ENCODE measurements around the gene INF2. TPM values are rescaled to one million over a fixed set of nuclear protein-coding genes. Genes with fewer than 3 reads are reported as not detected.

INF2 gene
- total and polyA plus RNA-seq, 12 donors: 22.5 to 73.8 (median 28.4) TPM

DNA sequence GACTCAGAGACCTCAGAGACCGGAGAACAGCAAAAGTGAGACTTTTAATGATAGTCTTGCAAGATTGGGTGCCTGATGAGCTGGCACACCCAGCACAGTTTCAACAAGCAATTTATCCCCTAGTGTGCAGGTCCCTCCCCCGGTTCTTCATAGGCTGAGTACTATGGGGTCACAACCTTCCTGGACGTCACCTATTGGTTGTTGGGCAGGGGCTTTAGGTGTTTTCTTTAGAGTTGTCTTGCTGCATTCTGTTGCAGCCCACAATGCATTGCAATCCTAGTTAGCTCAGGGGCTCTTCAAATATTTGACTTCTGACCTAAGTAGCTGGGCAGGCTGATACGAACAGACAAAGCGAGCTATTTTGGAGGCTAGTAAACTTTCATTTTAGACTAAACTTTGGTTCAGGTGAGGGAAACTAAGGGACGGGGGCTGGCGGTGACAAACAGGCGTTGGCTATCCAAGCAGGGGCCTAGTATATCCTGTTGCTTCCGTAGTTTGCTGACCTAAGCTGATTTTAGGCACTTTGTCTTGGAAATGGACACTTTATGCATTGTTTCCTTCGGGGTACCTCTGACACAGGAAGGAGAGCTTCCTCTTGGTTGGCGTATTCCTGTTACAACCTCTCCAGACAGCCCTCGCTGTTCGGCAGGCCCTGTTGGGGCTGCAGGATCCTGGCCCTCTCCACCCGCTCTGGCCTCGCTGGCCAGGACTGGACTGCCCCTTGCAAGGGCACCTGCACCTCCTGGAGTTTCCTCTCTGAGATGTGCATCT lies 77.6 kb downstream of the INF2 start:
- peaks cover 0 to 17% (median 0%) of the 10 kb centered on the region in 11 donors for H3K9me3 ChIP-seq
- peaks cover 0 to 38% (median 19%) of the 10 kb centered on the region in 9 donors for H3K36me3 ChIP-seq
- ATAC-seq: no peak
- TF ChIP-seq, protein P1, sequence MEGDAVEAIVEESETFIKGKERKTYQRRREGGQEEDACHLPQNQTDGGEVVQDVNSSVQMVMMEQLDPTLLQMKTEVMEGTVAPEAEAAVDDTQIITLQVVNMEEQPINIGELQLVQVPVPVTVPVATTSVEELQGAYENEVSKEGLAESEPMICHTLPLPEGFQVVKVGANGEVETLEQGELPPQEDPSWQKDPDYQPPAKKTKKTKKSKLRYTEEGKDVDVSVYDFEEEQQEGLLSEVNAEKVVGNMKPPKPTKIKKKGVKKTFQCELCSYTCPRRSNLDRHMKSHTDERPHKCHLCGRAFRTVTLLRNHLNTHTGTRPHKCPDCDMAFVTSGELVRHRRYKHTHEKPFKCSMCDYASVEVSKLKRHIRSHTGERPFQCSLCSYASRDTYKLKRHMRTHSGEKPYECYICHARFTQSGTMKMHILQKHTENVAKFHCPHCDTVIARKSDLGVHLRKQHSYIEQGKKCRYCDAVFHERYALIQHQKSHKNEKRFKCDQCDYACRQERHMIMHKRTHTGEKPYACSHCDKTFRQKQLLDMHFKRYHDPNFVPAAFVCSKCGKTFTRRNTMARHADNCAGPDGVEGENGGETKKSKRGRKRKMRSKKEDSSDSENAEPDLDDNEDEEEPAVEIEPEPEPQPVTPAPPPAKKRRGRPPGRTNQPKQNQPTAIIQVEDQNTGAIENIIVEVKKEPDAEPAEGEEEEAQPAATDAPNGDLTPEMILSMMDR (IDR thresholded peaks at IDR 0.05): no peak
- no peak overlapping the region for H3K27ac ChIP-seq
- H3K4me3 ChIP-seq: no peak overlapping the region
- intact Hi-C loops (cut with DNase I): loop anchor here in 1 of 10 donors (10.0 kb wide), 1 partner anchor 278 kb away; no protein-coding TSS in a partner anchor
- DNase-seq: no peak
- WGBS, 2 donors: 80 to 82% methylated on average over 15 of the region's 15 CpGs
- no peaks in the 10 kb centered on the region for H3K27me3 ChIP-seq
- peaks cover 0 to 14% (median 10%) of the 10 kb centered on the region in 9 donors for H3K4me1 ChIP-seq

DNA sequence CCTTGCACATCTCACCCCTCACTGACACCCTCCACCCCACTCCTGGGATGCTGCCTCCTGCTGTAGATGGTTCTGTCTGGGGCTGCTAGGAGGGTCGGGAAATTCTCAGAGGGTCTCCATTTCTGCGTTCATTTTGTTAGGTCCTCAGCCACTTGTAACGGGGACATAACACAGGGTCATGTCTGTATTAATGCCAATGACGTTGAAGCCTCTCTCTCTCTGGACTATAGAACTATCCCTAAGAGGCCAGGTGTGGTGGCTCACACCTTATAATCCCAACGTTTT lies 78.2 kb downstream of the INF2 start:
- peaks cover 0 to 14% (median 10%) of the 10 kb centered on the region in 9 donors for H3K4me1 ChIP-seq
- H3K36me3 ChIP-seq: peaks cover 0 to 38% (median 25%) of the 10 kb centered on the region in 9 donors
- intact Hi-C loops (cut with DNase I): loop anchor here in 1 of 10 donors (10.0 kb wide), 1 partner anchor 277 kb away; no protein-coding TSS in a partner anchor
- ATAC-seq (no peak), DNase-seq (no peak)
- TF ChIP-seq, protein P1 (IDR thresholded peaks at IDR 0.05): no peak
- no peaks in the 10 kb centered on the region for H3K27me3 ChIP-seq
- H3K27ac ChIP-seq: no peak overlapping the region
- H3K9me3 ChIP-seq: peaks cover 0 to 17% (median 0%) of the 10 kb centered on the region in 11 donors
- WGBS, 2 donors: 88% methylated on average over 5 of the region's 5 CpGs
- no peak overlapping the region for H3K4me3 ChIP-seq

DNA sequence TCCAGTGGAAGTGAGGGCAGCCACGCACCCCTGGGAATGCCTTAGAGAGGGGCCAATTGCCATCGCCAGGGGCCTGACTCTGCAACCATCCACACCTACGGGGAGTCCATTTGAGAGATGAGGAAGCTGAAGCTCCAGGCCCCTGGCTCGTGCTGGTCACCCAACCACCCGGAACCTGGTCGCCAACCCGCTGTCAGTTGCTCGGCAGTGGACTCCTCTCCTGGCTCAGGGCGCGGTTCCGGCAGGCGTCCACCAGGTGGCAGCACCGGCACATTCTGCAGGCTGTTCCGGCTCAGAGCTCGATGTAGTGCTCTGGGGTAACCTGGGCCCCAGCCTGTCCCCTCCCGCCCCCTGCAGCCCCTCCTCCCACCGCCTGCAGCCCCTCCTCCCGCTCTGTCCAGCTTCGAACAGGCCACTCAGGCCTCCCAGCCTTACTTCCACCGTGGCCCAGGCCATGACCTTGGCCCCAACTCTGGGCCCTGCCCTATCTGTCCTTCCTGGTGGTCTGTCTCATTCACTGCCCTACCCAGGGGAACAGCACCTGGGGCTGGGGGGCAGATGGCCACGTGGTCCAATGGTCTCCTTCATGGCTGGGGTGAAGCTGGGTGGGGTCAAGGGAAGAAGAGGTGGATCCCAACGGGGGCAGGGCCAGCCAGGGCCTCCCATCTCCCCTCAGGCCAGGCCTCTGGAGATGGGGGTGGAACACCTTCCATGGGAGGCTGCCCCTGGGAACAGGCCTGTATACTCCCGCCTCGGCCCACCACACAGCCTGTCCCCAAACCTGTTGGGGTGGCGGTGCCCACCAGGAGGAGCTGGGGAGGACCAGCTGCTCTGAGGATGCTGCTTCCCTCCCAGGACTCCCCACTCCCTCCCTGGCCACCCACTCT lies 79.3 kb downstream of the INF2 start:
- no peak overlapping the region for H3K4me3 ChIP-seq
- H3K4me1 ChIP-seq: peaks cover 0 to 14% (median 10%) of the 10 kb centered on the region in 9 donors
- intact Hi-C loops (cut with DNase I): loop anchor here in 8 of 10 donors (1.0 to 10.0 kb wide), 5 partner anchors 26 to 276 kb away; partner anchors contain the start of gene AKT1 (in 1 of the 8)
- ATAC-seq (peak; percentile 88 to 95 (median 91)), DNase-seq (peak; percentile 89 to 92)
- peaks cover 0 to 17% (median 0%) of the 10 kb centered on the region in 11 donors for H3K9me3 ChIP-seq
- H3K27ac ChIP-seq: peak overlapping the region in 3 of 10 donors; percentile 56 to 65 (median 60)
- TF ChIP-seq, protein P1 (IDR thresholded peaks at IDR 0.05): peak; percentile 89 to 98 (median 97)
- WGBS, 2 donors: 16% methylated on average over 25 of the region's 25 CpGs
- peaks cover 0 to 45% (median 34%) of the 10 kb centered on the region in 9 donors for H3K36me3 ChIP-seq
- no peaks in the 10 kb centered on the region for H3K27me3 ChIP-seq
